CD14-positive monocyte (primary cell): ENCODE results near the gene FBXL12. TPM values are rescaled to one million over a fixed set of nuclear protein-coding genes. Genes with fewer than 3 reads are reported as not detected.

ENCODE experiments used
- DNase-seq, 3 donors: peaks; one replicate each; pipeline ENCODE4 v3.0.0-alpha.2; 2011 to 2022
- H2AFZ ChIP-seq: 2 replicates; pipeline ENCODE4 v1.6.0; 2012; ENCODE audit warnings: mild to moderate bottlenecking, low read depth, low read length, inconsistent platforms; ENCODE audit not compliant: insufficient read depth, poor library complexity, severe bottlenecking
- H3K27ac ChIP-seq, 2 donors: 1 replicate in 1 of 2; 2 replicates in 1 of 2; pipeline ENCODE4 v1.5.1; 2012 to 2013; ENCODE audit warnings: low read length in 2 of 2, control low read depth in 1 of 2, inconsistent platforms in 1 of 2, low read depth in 1 of 2, mild to moderate bottlenecking in 1 of 2
- H3K27me3 ChIP-seq, 2 donors: one replicate each; pipeline versions ENCODE4 v1.6.0 to v1.6.1; 2011 to 2013; ENCODE audit warnings: low read length in 2 of 2; ENCODE audit not compliant: control insufficient read depth in 2 of 2, insufficient read depth in 2 of 2
- H3K36me3 ChIP-seq, 2 donors: replicated peaks in 1 of 2; 1 replicate in 1 of 2; 2 replicates in 1 of 2; pipeline versions ENCODE4 v1.5.1 to v1.6.1; 2012 to 2013; ENCODE audit warnings: low read length in 2 of 2, control low read depth in 1 of 2, inconsistent platforms in 1 of 2, mild to moderate bottlenecking in 1 of 2; ENCODE audit not compliant: insufficient read depth in 2 of 2, control insufficient read depth in 1 of 2
- H3K4me1 ChIP-seq, 2 donors: 1 replicate in 1 of 2; 2 replicates in 1 of 2; pipeline versions ENCODE4 v1.5.1 to v1.6.1; 2012 to 2013; ENCODE audit warnings: low read length in 2 of 2, control low read depth in 1 of 2, inconsistent platforms in 1 of 2, mild to moderate bottlenecking in 1 of 2, moderate library complexity in 1 of 2; ENCODE audit not compliant: insufficient read depth in 2 of 2, control insufficient read depth in 1 of 2
- H3K4me2 ChIP-seq: replicated peaks from 2 replicates; pipeline ENCODE3; 2012; ENCODE audit warnings: low read length, moderate library complexity, mild to moderate bottlenecking; ENCODE audit not compliant: poor library complexity, severe bottlenecking; ENCODE audit errors: extremely low read depth
- H3K4me3 ChIP-seq, 3 experiments: fragments of 200-600 bp in 1 of 3; sonication (generic) in 1 of 3; replicated peaks in 1 of 3; 1 replicate in 2 of 3; 2 replicates in 1 of 3; pipeline ENCODE4 v1.5.1; 2011 to 2013; ENCODE audit warnings: low read length in 3 of 3, mild to moderate bottlenecking in 3 of 3, control low read depth in 2 of 3, low read depth in 2 of 3, inconsistent platforms in 1 of 3, moderate library complexity in 1 of 3
- H3K79me2 ChIP-seq: 2 replicates; pipeline ENCODE4 v1.6.0; 2012; ENCODE audit warnings: mild to moderate bottlenecking, control low read depth, inconsistent platforms, low read length, moderate library complexity; ENCODE audit not compliant: insufficient read depth
- H3K9ac ChIP-seq: 2 replicates; pipeline ENCODE4 v1.6.0; 2017; ENCODE audit warnings: low read length, mild to moderate bottlenecking; ENCODE audit not compliant: insufficient read depth, poor library complexity, severe bottlenecking
- H3K9me3 ChIP-seq, 2 donors: replicated peaks in 1 of 2; 1 replicate in 1 of 2; 2 replicates in 1 of 2; pipeline versions ENCODE4 v1.5.1 to v1.6.1; 2012 to 2013; ENCODE audit warnings: low read length in 2 of 2, control low read depth in 1 of 2; ENCODE audit not compliant: control insufficient read depth in 1 of 2, insufficient read depth in 1 of 2
- H4K20me1 ChIP-seq: 2 replicates; pipeline ENCODE4 v1.6.0; 2012; ENCODE audit warnings: mild to moderate bottlenecking, low read length, control low read depth, moderate library complexity; ENCODE audit not compliant: insufficient read depth
- H3K27ac Mint-ChIP-seq, 7 donors: one replicate each; pipeline ENCODE4 v1.8.0; 2020; ENCODE audit warnings: mild to moderate bottlenecking in 7 of 7, mixed read lengths in 7 of 7, moderate library complexity in 6 of 7, inconsistent platforms in 2 of 7
- H3K27me3 Mint-ChIP-seq, 3 donors: one replicate each; pipeline ENCODE4 v1.8.0; 2021 to 2022; ENCODE audit warnings: low read depth in 3 of 3, mild to moderate bottlenecking in 3 of 3, mixed read lengths in 3 of 3, moderate library complexity in 3 of 3, inconsistent platforms in 1 of 3
- H3K36me3 Mint-ChIP-seq, 2 donors: one replicate each; pipeline ENCODE4 v1.8.0; 2020; ENCODE audit warnings: mixed read lengths in 2 of 2, inconsistent platforms in 1 of 2, mild to moderate bottlenecking in 1 of 2
- H3K4me1 Mint-ChIP-seq: one replicate; pipeline ENCODE4 v1.8.0; 2020; ENCODE audit warnings: mild to moderate bottlenecking, mixed read lengths
- H3K4me3 Mint-ChIP-seq, 2 donors: one replicate each; pipeline ENCODE4 v1.8.0; 2020; ENCODE audit warnings: mild to moderate bottlenecking in 2 of 2, mixed read lengths in 2 of 2, moderate library complexity in 1 of 2
- H3K9me3 Mint-ChIP-seq, 7 donors: one replicate each; pipeline ENCODE4 v1.8.0; 2020 to 2022; ENCODE audit warnings: mixed read lengths in 7 of 7, mild to moderate bottlenecking in 6 of 7, moderate library complexity in 6 of 7, inconsistent platforms in 2 of 7
- CTCF ChIP-seq: fragments of 200-600 bp; IDR thresholded peaks from one replicate; pipeline ENCODE4 v1.8.0; 2022; ENCODE audit warnings: antibody characterized with exemption, mild to moderate bottlenecking
- WGBS: methylation state at CpG from one replicate; pipeline ENCODE4 v1.1.5; 2013; ENCODE audit warnings: missing lambda C conversion rate; ENCODE audit not compliant: insufficient coverage; 5-methylcytosine and 5-hydroxymethylcytosine counted together
- intact Hi-C, 2 donors: fragments of 100-400 bp; cut with micrococcal nuclease; formaldehyde crosslinking; loops; one replicate each; pipeline versions ENCODE4 v1.15.0 to v1.15.1; 2023
- polyA plus RNA-seq, 3 donors: library from polyadenylated mRNA; depleted of rRNA in 1 of 3; unstranded in 2 of 3; stranded (reverse) in 1 of 3; fragments of 300-500 nt in 2 of 3; fragments of >200 nt in 1 of 3; fragmentation: Illumina TruSeq in 2 of 3; gene quantifications; 1 replicate in 2 of 3; 2 replicates in 1 of 3; pipeline ENCODE4 v1.2.3, GENCODE V29; 2012 to 2021

Gene FBXL12
- polyA plus RNA-seq, 3 donors, result 6.6 to 49.8 (median 8.1) TPM

GRCh38 chr19:9863759-9864158 is 44.9 kb upstream of the FBXL12 start:
- peaks cover 3 to 12% (median 7%) of the 10 kb centered on the region in 3 donors for H3K27me3 Mint-ChIP-seq
- Histone ChIP-seq H3K36me3 (no peaks in the 10 kb centered on the region), H2AFZ (no peak overlapping the region), H3K4me2 (no peak overlapping the region), H3K27ac (no peak overlapping the region), H3K4me1 (no peaks in the 10 kb centered on the region), H3K27me3 (no peaks in the 10 kb centered on the region), H3K9me3 (no peaks in the 10 kb centered on the region), H3K4me3 (no peak overlapping the region), H3K79me2 (no peaks in the 10 kb centered on the region), H3K9ac (no peak overlapping the region), H4K20me1 (no peaks in the 10 kb centered on the region)
- TF ChIP-seq CTCF, result no peak
- H3K4me3 Mint-ChIP-seq, result peak overlapping the region in 1 of 2 donors; percentile 33
- intact Hi-C loops, result no loop called here
- DNase-seq, result no peak
- no peaks in the 10 kb centered on the region for H3K36me3 Mint-ChIP-seq
- no peaks in the 10 kb centered on the region for H3K4me1 Mint-ChIP-seq
- no peaks in the 10 kb centered on the region for H3K9me3 Mint-ChIP-seq
- 100% methylated on average over 1 of the region's 5 CpGs for WGBS
- H3K27ac Mint-ChIP-seq, result no peak overlapping the region

- H3K4me3 Mint-ChIP-seq, result no peak overlapping the region
- TF ChIP-seq CTCF, result no peak
- Histone ChIP-seq H3K27ac (no peak overlapping the region), H3K4me3 (no peak overlapping the region), H3K27me3 (no peaks in the 10 kb centered on the region), H4K20me1 (no peaks in the 10 kb centered on the region), H2AFZ (no peak overlapping the region), H3K79me2 (no peaks in the 10 kb centered on the region), H3K9ac (no peak overlapping the region), H3K36me3 (no peaks in the 10 kb centered on the region), H3K4me2 (no peak overlapping the region), H3K4me1 (peaks cover 0 to 7% of the 10 kb centered on the region in 2 donors), H3K9me3 (no peaks in the 10 kb centered on the region)
- H3K9me3 Mint-ChIP-seq, result peaks cover 0 to 2% (median 0%) of the 10 kb centered on the region in 7 donors
- no peaks in the 10 kb centered on the region for H3K36me3 Mint-ChIP-seq
- intact Hi-C loops, result no loop called here
- H3K27ac Mint-ChIP-seq, result no peak overlapping the region
- WGBS, result 56% methylated on average over 4 of the region's 4 CpGs
- no peak for DNase-seq
- peaks cover 7% of the 10 kb centered on the region for H3K4me1 Mint-ChIP-seq
- peaks cover 3 to 12% (median 7%) of the 10 kb centered on the region in 3 donors for H3K27me3 Mint-ChIP-seq
These were observed 44.1 kb upstream of the FBXL12 start for GRCh38 chr19:9862938-9863337.
